H9 (cell line): ENCODE results near the gene CRYBB1. TPM values are rescaled to one million over a fixed set of nuclear protein-coding genes. Genes with fewer than 3 reads are reported as not detected.
A peak's percentile ranks its signal among the peaks of the same experiment; 100 is the strongest.

ENCODE experiments used
- DNase-seq: peaks from one replicate; pipeline ENCODE4 v3.0.0-alpha.2; 2017
- H2AFZ ChIP-seq: one replicate; pipeline ENCODE4 v1.6.1; 2013; ENCODE audit warnings: mild to moderate bottlenecking, low read length, control low read depth, moderate library complexity
- H2AK5ac ChIP-seq: 2 replicates; pipeline ENCODE4 v1.6.1; 2013; ENCODE audit warnings: low read length, control low read depth, mixed read lengths; ENCODE audit not compliant: insufficient read length
- H2BK120ac ChIP-seq: one replicate; pipeline ENCODE4 v1.6.1; 2013; ENCODE audit warnings: low read depth, mild to moderate bottlenecking, low read length, control low read depth, inconsistent platforms; ENCODE audit not compliant: poor library complexity, severe bottlenecking
- H2BK12ac ChIP-seq: 2 replicates; pipeline ENCODE4 v1.6.1; 2013; ENCODE audit warnings: low read length, control low read depth, mixed read lengths, low read depth; ENCODE audit not compliant: insufficient read length
- H2BK15ac ChIP-seq: 2 replicates; pipeline ENCODE4 v1.6.1; 2013; ENCODE audit warnings: low read depth, low read length, control low read depth
- H2BK20ac ChIP-seq: one replicate; pipeline ENCODE4 v1.6.1; 2013; ENCODE audit warnings: low read depth, mild to moderate bottlenecking, low read length, control low read depth, inconsistent platforms; ENCODE audit not compliant: poor library complexity, severe bottlenecking
- H2BK5ac ChIP-seq: 2 replicates; pipeline ENCODE4 v1.6.1; 2013; ENCODE audit warnings: low read length, control low read depth, mixed read lengths; ENCODE audit not compliant: insufficient read length
- H3K14ac ChIP-seq: 2 replicates; pipeline ENCODE4 v1.6.1; 2013; ENCODE audit warnings: low read length, control low read depth; ENCODE audit not compliant: insufficient read depth
- H3K18ac ChIP-seq: 2 replicates; pipeline ENCODE4 v1.6.1; 2013; ENCODE audit warnings: low read depth, mild to moderate bottlenecking, mixed read lengths, low read length, control low read depth; ENCODE audit not compliant: insufficient read length
- H3K23ac ChIP-seq: 2 replicates; pipeline ENCODE4 v1.6.1; 2013; ENCODE audit warnings: low read length, control low read depth, mixed read lengths, low read depth; ENCODE audit not compliant: insufficient read length
- H3K23me2 ChIP-seq: 2 replicates; pipeline ENCODE4 v1.6.1; 2013; ENCODE audit warnings: low read depth, mild to moderate bottlenecking, mixed read lengths, low read length, control low read depth; ENCODE audit not compliant: insufficient read length, poor library complexity, severe bottlenecking
- H3K27ac ChIP-seq: 2 replicates; pipeline ENCODE4 v1.5.1; 2013; ENCODE audit warnings: low read length, control low read depth, mixed read lengths, low read depth; ENCODE audit not compliant: insufficient read length
- H3K27me3 ChIP-seq: 2 replicates; pipeline ENCODE4 v1.6.1; 2013; ENCODE audit warnings: low read length, control low read depth, inconsistent platforms; ENCODE audit not compliant: insufficient read depth
- H3K4ac ChIP-seq: 2 replicates; pipeline ENCODE4 v1.6.1; 2013; ENCODE audit warnings: low read depth, mild to moderate bottlenecking, control low read depth, inconsistent platforms, low read length, moderate library complexity
- H3K4me1 ChIP-seq: 2 replicates; pipeline ENCODE4 v1.6.1; 2013; ENCODE audit warnings: low read length, control low read depth, inconsistent platforms; ENCODE audit not compliant: insufficient read depth
- H3K4me2 ChIP-seq: 2 replicates; pipeline ENCODE4 v1.6.1; 2013; ENCODE audit warnings: low read length, control low read depth, mixed read lengths; ENCODE audit not compliant: insufficient read length, insufficient read depth
- H3K56ac ChIP-seq: 2 replicates; pipeline ENCODE4 v1.6.1; 2013; ENCODE audit warnings: low read depth, mild to moderate bottlenecking, mixed read lengths, low read length, control low read depth; ENCODE audit not compliant: insufficient read length
- H3K79me1 ChIP-seq: 2 replicates; pipeline ENCODE4 v1.6.1; 2013; ENCODE audit warnings: low read depth, mild to moderate bottlenecking, moderate library complexity, low read length, control low read depth, inconsistent platforms; ENCODE audit not compliant: insufficient read depth, poor library complexity, severe bottlenecking
- H3K79me2 ChIP-seq: 2 replicates; pipeline ENCODE4 v1.6.1; 2013; ENCODE audit warnings: low read length, control low read depth, inconsistent platforms; ENCODE audit not compliant: insufficient read depth
- H3K9ac ChIP-seq: 2 replicates; pipeline ENCODE4 v1.6.1; 2013; ENCODE audit warnings: low read length, control low read depth, mixed read lengths; ENCODE audit not compliant: insufficient read length; ENCODE audit errors: extremely low read depth
- H3K9me3 ChIP-seq: one replicate; pipeline ENCODE4 v1.6.1; 2013; ENCODE audit warnings: low read depth, low read length, inconsistent platforms; ENCODE audit not compliant: control insufficient read depth
- H3T11ph ChIP-seq: one replicate; pipeline ENCODE4 v1.6.1; 2013; ENCODE audit warnings: mild to moderate bottlenecking, low read length, control low read depth, inconsistent platforms
- H4K20me1 ChIP-seq: one replicate; pipeline ENCODE4 v1.6.1; 2013; ENCODE audit not compliant: control insufficient read depth, insufficient read length, insufficient read depth
- H4K5ac ChIP-seq: 2 replicates; pipeline ENCODE4 v1.6.1; 2013; ENCODE audit warnings: low read depth, mild to moderate bottlenecking, mixed read lengths, low read length, control low read depth; ENCODE audit not compliant: insufficient read length
- H4K8ac ChIP-seq: replicated peaks from 2 replicates; pipeline ENCODE4 v1.6.1; 2013; ENCODE audit warnings: low read length, control low read depth, mixed read lengths, low read depth; ENCODE audit not compliant: insufficient read length
- H4K91ac ChIP-seq: 2 replicates; pipeline ENCODE4 v1.6.1; 2013; ENCODE audit warnings: low read depth, mild to moderate bottlenecking, moderate library complexity, mixed read lengths, low read length, control low read depth; ENCODE audit not compliant: insufficient read length
- H3K27ac Mint-ChIP-seq, 3 experiments: 2 replicates in 2 of 3; 3 replicates in 1 of 3; pipeline ENCODE4 v1.8.0; 2020 to 2021; ENCODE audit warnings: mixed read lengths in 3 of 3, mild to moderate bottlenecking in 1 of 3, moderate library complexity in 1 of 3
- H3K27me3 Mint-ChIP-seq: 2 replicates; pipeline ENCODE4 v1.8.0; 2021; ENCODE audit warnings: low read depth, mild to moderate bottlenecking, moderate library complexity, mixed read lengths
- H3K36me3 Mint-ChIP-seq, 3 experiments: 2 replicates in 2 of 3; 3 replicates in 1 of 3; pipeline ENCODE4 v1.8.0; 2020 to 2021; ENCODE audit warnings: low read depth in 3 of 3, mixed read lengths in 3 of 3; ENCODE audit not compliant: insufficient read depth in 1 of 3
- H3K4me1 Mint-ChIP-seq, 2 experiments: 2 replicates each; pipeline ENCODE4 v1.8.0; 2020; ENCODE audit warnings: mixed read lengths in 2 of 2
- H3K4me3 Mint-ChIP-seq, 2 experiments: 2 replicates in 1 of 2; 3 replicates in 1 of 2; pipeline ENCODE4 v1.8.0; 2020 to 2021; ENCODE audit warnings: mild to moderate bottlenecking in 2 of 2, mixed read lengths in 2 of 2, moderate library complexity in 1 of 2
- H3K9me3 Mint-ChIP-seq, 2 experiments: 2 replicates in 1 of 2; 3 replicates in 1 of 2; pipeline ENCODE4 v1.8.0; 2020; ENCODE audit warnings: mild to moderate bottlenecking in 2 of 2, mixed read lengths in 2 of 2, moderate library complexity in 1 of 2
- WGBS: extraction: QIAGEN DNeasy Blood & Tissue Kit; methylation state at CpG from one replicate; pipeline ENCODE4 v1.1.7; 2013; ENCODE audit warnings: missing lambda C conversion rate, low lambda C conversion rate, mixed read lengths; ENCODE audit not compliant: insufficient read length; ENCODE audit errors: extremely low coverage; 5-methylcytosine and 5-hydroxymethylcytosine counted together
- total RNA-seq: library from RNA; stranded (reverse); gene quantifications from 2 replicates; pipeline ENCODE4 v1.2.1, GENCODE V29; 2021
- TF ChIP-seq, protein P1 (sequence below): fragments of 200-600 bp; sonication (generic); conservative IDR thresholded peaks from 3 replicates; pipeline ENCODE4 v1.8.0; 2021; ENCODE audit warnings: antibody characterized with exemption, mild to moderate bottlenecking

Gene CRYBB1
- total RNA-seq, 1 experiment from 2014 or later, result 5.4 TPM

DNA sequence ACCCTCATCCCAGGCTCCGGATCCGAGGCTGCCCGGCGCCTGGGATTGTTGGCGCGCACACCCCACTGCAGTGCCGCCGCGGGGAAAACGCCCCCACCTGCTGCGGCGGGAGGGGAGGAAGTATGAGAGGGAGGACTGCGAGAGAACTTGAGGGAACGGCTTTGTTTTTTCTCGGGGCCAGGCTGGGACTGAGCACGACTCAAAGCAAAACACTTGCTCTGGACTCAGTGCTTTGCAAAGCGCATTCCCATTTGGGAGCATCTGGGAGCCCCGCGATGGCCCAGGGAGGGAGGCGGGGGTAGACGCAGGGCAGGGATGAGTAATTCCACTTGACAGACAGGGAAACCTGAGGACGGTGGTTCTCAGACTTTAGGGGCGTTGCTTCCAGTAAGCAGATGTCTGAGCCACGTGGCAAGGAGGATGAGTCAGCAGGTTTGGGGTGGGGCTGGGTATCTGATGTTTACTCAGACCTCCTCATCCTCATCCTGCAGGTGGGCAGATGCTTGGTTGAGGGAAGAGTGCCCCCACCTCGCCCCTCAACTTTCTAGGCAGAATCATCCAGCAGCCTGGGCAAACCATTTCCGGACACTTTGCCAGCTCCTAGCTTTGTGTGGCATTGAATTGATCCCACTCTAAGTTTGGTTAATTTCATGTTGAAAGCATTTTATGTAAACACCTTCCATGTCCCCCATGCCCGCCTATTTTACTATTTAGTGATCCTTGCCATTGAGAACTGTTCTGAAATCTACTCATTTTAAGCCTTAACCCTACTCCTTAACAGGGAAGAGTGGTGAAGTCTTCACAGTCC is 41.0 kb upstream of the CRYBB1 start:
- H3K4me1 Mint-ChIP-seq, result peaks cover 40 to 48% of the 10 kb centered on the region in 2 experiments
- no peak overlapping the region for H2BK120ac ChIP-seq
- H2BK12ac ChIP-seq, result no peak overlapping the region
- H4K20me1 ChIP-seq, result no peaks in the 10 kb centered on the region
- no peak overlapping the region for H4K5ac ChIP-seq
- no peak overlapping the region for H3K56ac ChIP-seq
- H3K27ac Mint-ChIP-seq, result peak overlapping the region; percentile 82 to 97 (median 93)
- H3K27ac ChIP-seq, result no peak overlapping the region
- no peaks in the 10 kb centered on the region; the same call in 1 of the 2 replicates for H3K4me1 ChIP-seq
- H2AFZ ChIP-seq, result no peak overlapping the region
- TF ChIP-seq, protein P1, sequence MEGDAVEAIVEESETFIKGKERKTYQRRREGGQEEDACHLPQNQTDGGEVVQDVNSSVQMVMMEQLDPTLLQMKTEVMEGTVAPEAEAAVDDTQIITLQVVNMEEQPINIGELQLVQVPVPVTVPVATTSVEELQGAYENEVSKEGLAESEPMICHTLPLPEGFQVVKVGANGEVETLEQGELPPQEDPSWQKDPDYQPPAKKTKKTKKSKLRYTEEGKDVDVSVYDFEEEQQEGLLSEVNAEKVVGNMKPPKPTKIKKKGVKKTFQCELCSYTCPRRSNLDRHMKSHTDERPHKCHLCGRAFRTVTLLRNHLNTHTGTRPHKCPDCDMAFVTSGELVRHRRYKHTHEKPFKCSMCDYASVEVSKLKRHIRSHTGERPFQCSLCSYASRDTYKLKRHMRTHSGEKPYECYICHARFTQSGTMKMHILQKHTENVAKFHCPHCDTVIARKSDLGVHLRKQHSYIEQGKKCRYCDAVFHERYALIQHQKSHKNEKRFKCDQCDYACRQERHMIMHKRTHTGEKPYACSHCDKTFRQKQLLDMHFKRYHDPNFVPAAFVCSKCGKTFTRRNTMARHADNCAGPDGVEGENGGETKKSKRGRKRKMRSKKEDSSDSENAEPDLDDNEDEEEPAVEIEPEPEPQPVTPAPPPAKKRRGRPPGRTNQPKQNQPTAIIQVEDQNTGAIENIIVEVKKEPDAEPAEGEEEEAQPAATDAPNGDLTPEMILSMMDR, result no peak
- peak overlapping the region; percentile 4; the same call in 1 of the 2 replicates for H3K14ac ChIP-seq
- H3T11ph ChIP-seq, result no peak overlapping the region
- no peak overlapping the region for H2BK20ac ChIP-seq
- no peak overlapping the region for H4K8ac ChIP-seq
- peaks cover 22% of the 10 kb centered on the region for H3K27me3 Mint-ChIP-seq
- H2AK5ac ChIP-seq, result no peak overlapping the region
- H3K79me2 ChIP-seq, result no peaks in the 10 kb centered on the region; the same call in 1 of the 2 replicates
- no peak overlapping the region for H4K91ac ChIP-seq
- H3K27me3 ChIP-seq, result no peaks in the 10 kb centered on the region
- peak overlapping the region; percentile 81 to 99 for H3K4me3 Mint-ChIP-seq
- H3K36me3 Mint-ChIP-seq, result peaks cover 12 to 32% (median 19%) of the 10 kb centered on the region in 3 experiments; a peak in 6 of 7 replicates
- H3K9ac ChIP-seq, result no peak overlapping the region
- no peaks in the 10 kb centered on the region for H3K9me3 ChIP-seq
- H3K9me3 Mint-ChIP-seq, result no peaks in the 10 kb centered on the region; a peak in 1 of 5 replicates
- H3K4ac ChIP-seq, result no peak overlapping the region
- H2BK5ac ChIP-seq, result no peak overlapping the region
- H3K18ac ChIP-seq, result no peak overlapping the region
- H3K23ac ChIP-seq, result no peak overlapping the region
- no peak overlapping the region for H2BK15ac ChIP-seq
- DNase-seq, result peak; percentile 96
- H3K4me2 ChIP-seq, result peak overlapping the region; percentile 75
- no CpG with 5 or more reads among the region's 27 CpGs for WGBS
- no peaks in the 10 kb centered on the region for H3K79me1 ChIP-seq
- H3K23me2 ChIP-seq, result peaks cover 16% of the 10 kb centered on the region
